Stromal cell of bone marrow (primary cell): ENCODE measurements around the gene ZBTB22.
"Not testable (repeated sequence)": the region's sequence is repeated elsewhere in the genome, so short reads cannot be mapped to it uniquely, and the experiment has no call there.

ENCODE experiments used
- DNase-seq: peaks from one replicate; pipeline ENCODE4 v3.0.0-alpha.2; 2012; ENCODE audit warnings: low read depth

ZBTB22 gene

GRCh38 chr6:33278392-33278741, 39.2 kb downstream of the ZBTB22 start:
- no peak for DNase-seq

GRCh38 chr6:33277663-33278391, 39.7 kb downstream of the ZBTB22 start:
- no peak for DNase-seq

- DNase-seq = no peak
These were observed 40.5 kb downstream of the ZBTB22 start, which contains the start of gene B3GALT4 for GRCh38 chr6:33276864-33277662. Gene B3GALT4 (plus strand): TSS chr6:33277123. CDS start chr6:33277420, 297 bp downstream.

- no peak for DNase-seq
These were observed 41.0 kb downstream of the ZBTB22 start for GRCh38 chr6:33276581-33276863.

DNA sequence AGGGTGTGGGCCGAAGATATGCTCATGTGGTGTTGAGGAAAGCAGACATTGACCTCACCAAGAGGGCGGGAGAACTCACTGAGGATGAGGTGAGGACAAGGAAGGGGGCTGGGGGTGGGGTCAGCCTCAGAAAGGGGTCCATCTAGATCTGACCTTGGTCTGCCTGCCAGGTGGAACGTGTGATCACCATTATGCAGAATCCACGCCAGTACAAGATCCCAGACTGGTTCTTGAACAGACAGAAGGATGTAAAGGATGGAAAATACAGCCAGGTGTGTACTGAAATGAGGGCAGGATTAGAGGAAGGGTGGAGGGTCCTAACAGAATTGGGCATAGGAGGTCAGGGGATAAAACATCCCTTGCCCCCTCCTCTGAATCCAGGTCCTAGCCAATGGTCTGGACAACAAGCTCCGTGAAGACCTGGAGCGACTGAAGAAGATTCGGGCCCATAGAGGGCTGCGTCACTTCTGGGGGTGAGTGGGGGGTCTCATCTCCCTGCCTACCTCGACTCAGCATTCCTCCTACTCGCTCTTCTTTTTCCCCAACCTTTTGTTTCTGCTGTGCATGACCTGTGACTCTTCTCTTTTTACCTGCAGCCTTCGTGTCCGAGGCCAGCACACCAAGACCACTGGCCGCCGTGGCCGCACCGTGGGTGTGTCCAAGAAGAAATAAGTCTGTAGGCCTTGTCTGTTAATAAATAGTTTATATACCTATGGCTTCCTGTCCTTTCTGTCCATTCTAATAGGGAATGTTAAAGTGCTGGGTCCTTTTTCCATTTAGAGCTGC, 41.6 kb downstream of the ZBTB22 start:
- DNase-seq = not testable (repeated sequence)

GRCh38 chr6:33273924-33274902, 43.3 kb downstream of the ZBTB22 start:
- no peak for DNase-seq

DNA sequence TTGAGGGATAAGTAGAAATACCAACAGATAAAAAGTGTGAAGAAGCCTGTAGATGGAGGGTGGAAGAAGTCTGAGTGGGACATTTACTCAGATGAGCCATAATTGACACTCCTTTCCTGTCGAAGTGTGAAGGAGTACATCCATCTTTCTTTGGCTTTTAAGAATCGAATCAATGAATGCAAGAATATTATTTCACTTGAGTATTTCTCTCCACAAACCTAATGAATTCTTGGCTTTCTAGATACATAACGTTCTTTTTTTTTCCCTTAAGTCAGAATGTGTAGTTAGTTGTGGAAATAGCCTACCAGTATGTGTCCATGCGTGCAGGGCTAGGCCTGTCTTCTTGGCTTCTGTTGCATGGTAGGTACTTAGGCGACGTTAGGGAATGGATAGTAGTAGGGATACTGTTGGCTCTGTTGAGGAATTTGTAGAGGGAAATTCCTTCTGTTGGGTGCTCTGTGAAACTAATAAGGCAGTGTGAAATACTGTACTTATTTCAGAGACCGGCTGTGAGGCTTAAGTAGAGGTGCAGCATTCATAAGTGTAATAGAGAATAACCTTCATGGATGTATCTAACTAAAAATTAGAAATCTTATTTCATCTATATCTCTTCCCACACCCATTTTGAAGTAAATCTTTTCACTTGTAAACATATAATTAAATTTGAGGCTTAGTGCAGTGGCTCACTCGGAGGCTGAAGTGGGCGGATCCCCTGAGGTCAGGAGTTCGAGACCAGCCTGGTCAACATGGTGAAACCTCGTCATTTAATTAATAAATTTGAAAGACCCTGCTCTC, 44.2 kb downstream of the ZBTB22 start:
- no peak for DNase-seq

DNA sequence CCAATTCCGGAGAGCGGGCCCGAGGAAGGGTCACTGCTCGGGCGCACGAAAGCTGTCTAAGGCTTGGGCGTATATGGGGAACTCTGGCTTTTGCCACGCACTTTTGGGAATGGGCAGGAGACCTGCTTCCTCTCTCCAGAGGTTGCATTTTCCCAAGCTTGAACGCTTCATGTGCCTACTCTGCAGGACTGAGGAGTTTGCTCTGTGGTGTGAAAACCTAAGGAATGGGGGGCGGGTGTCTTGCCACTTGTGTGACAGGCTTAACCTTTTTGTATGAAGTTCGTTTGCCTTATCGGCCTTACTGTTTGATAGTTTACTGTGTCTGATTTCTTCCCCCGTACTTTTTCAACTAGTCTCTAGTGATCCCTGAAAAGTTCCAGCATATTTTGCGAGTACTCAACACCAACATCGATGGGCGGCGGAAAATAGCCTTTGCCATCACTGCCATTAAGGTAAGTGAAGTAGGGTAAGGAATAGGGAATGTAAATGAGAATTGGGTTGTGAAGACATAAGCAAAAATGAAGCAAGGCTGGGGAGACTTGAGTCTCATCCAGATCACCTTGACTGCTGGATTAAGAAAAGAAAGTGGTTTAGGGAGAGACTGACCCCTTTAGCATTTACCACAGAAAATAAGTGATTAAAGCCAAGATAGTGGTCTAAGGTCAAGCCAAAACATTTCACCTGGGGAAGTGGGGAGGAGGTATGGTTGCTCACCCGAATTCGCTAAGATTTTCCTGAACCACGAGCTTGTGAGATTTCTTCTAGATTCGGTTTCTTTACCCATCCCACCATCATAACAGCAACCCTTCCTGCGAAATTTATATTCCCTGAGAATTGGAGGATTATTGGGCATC, 45.0 kb downstream of the ZBTB22 start:
- no peak for DNase-seq

DNA sequence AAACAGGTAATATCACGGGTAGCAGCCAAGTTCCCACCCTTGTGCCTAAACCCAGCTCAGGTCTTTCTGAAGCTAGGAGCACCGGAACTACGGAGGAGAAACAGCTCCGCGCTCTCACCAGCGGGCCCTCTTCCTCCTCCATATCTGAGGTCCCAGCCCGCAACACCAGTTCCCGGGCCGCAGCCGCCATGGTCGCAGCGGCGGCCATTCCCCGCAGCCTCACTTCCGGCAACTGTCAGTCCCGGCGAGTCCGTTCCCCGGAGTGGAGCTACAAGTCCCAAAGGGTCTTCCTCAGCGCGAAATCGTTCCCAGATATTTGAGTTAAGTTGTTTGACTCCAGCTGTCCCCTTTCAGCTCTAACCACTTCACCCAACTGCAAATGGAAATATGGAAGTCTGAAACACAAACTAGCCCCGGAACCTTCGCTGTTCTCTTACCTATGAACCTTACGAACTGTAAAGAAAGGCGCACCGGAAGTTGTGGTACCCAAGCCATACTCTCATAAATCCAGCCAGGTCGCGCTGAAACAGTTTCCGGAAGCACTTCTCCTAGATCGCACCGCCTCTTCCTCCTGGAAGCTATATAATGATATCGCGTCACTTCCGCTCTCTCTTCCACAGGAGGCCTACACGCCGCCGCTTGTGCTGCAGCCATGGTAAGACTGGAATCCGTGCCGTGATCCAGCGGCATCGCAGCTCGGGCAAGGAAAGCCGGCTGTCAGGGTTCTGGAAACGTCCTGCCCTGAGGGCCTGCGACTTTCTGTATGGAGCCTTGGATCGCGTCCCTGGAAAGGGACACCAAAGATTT, 45.9 kb downstream of the ZBTB22 start, which contains the start of the genes RPS18 and VPS52:
TSS of gene RPS18 (plus strand) at position 608 of the 807 bp plus-strand sequence. CDS start at position 653, 45 bp downstream.
TSS of gene VPS52 (minus strand) at position 409 of the 807 bp plus-strand sequence. CDS start at position 208, 201 bp downstream.
- peak; percentile 98 for DNase-seq

- no peak for DNase-seq
These were observed 46.5 kb downstream of the ZBTB22 start for GRCh38 chr6:33271117-33271467.
